ENCODE data around the gene COMP.

COMP gene

DNA sequence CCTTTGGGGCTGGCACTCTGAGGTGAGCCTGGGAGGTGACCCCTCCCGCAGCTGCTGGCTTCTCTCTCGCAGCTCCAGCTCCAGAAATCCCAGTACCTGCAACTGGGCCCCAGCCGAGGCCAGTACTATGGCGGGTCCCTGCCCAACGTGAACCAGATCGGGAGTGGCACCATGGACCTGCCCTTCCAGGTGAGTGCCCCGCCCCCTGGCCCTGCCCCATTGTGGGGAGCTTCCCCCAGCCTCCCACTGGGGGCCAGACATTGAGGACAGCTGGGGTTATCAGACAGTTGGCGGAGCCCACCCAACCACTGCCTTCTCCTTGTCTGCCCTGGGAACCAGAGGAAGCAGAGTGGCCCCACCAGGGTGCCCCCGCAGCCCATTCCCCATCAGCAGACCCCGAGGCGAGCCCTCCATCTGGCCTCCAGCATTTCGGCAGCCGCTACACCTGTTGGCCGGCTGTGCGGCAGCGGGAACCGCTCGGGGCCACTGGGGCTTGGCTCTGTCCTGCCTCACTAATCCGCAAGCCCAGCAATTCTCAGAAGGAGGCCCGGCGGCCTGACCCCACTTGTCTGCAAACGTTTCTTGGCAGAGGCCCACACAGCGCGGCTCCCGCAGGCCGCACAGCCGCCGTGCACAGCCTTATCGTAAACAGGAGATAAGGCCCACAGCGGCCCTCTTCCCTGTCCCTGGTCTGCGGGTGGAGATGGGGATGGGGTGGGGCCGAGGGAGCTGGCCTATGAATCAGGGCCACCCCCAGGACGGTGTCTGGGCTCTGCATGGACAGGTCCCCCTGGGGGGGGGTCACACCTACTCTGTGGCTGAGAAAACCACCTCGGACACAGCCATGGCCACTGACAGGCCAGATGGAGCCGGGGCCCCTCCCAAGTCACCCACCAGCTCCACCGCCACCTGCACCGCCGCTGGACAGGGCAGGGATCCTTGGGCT is 48.0 kb downstream of the COMP start:
- H3K27ac ChIP-seq = peak overlapping the region; percentile 30; the same call in 1 of the 2 replicates
- H4K20me1 ChIP-seq = 0 out of 2 replicates have a peak, but pooled peaks cover 5% of the 10 kb centered on the region

DNA sequence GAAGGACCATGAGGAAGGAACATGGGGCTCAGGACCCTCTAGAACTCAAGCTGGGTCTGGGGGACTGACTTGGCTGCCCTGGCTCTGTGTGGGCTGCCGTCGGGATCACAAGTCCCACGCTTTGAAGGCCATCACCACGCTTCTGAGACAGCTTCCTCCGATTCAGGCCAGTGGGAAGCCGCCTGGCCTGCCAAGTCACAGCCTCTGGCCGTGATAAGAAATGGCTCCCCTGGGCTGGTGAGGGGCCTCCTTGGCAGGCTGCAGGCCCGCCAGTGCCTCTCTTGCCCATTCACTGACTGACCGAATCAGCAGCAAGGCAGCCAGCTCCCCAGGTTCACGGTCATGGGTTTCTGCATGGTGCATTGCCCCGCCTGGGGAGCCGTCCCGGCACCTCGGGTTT is 48.8 kb downstream of the COMP start:
- Histone ChIP-seq H4K20me1 (0 out of 2 replicates have a peak, but pooled peaks cover 6% of the 10 kb centered on the region), H3K9me3 (no peaks in the 10 kb centered on the region), H3K27ac (peak overlapping the region; percentile 58), H3K4me1 (peaks cover 71% of the 10 kb centered on the region), H3K36me3 (peaks cover 16% of the 10 kb centered on the region; the same call in 1 of the 2 replicates), H3K9ac (no peak overlapping the region), H3K27me3 (no peaks in the 10 kb centered on the region), H3K4me3 (no peak overlapping the region), H3K4me2 (peak overlapping the region; percentile 66)
- no peak for TF ChIP-seq Cebpa-rat (IDR thresholded peaks at IDR 0.05)

More for the DNA sequence above, 48.0 kb downstream of the COMP start:
- Histone ChIP-seq H3K27me3 (no peaks in the 10 kb centered on the region), H3K36me3 (peaks cover 16% of the 10 kb centered on the region; the same call in 1 of the 2 replicates), H3K4me1 (peaks cover 63% of the 10 kb centered on the region), H3K9ac (no peak overlapping the region), H3K4me3 (no peak overlapping the region), H3K4me2 (peak overlapping the region; percentile 12; the same call in 1 of the 2 replicates), H3K9me3 (no peaks in the 10 kb centered on the region)
- TF ChIP-seq Cebpa-rat (IDR thresholded peaks at IDR 0.05) = no peak

DNA sequence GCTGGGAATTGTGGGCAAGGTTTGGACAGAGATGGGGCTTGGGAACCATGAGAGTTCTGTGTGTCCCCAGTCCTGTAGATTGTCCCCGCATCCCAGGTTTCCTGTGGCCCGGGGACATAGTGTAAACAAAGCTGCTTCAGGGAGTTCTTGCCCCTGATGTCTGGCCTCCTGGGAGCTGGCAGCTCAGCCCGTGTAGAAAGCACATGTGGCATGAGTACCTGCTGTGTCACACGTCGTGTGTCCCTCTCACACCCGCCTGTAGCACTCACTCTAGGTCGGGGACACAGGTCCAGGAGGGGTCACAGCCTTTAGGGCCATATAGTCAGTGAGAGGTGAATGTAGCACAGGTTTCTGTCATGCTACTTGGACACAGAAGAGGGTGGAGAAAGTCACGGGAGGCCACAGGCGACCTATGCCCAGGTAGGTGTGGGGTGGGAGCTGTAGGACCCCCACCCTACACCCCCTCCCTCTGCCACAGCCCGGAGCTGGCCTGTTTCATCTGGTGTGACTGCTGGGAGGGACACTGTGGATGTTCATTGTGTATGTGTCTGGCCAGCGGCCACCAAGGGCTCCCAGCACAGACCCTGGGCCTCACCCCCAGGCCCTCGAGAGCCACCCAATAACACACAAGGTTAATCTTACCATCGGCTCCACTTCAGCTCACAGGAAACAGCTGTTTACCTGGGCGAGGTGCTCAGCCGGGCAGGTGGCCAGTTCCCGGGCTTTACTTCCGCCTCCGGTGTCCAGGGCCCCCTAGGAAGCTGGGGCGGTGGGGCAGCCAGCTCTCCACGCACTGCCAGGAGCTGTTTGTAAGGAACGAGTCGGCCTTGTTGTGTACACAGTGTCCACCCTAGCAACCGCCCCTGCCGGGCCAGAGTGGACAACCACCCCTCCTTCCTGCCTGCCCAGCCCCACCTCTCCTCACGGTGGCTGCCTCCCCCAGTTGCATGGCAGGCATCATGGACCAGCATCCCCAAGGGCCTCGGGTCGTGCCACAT is 49.7 kb downstream of the COMP start:
- Histone ChIP-seq H3K9me3 (no peaks in the 10 kb centered on the region), H3K36me3 (peaks cover 16% of the 10 kb centered on the region; the same call in 1 of the 2 replicates), H3K9ac (no peak overlapping the region; the same call in 1 of the 2 replicates), H4K20me1 (0 out of 2 replicates have a peak, but pooled peaks cover 15% of the 10 kb centered on the region), H3K4me2 (peak overlapping the region; percentile 66), H3K27me3 (no peaks in the 10 kb centered on the region), H3K27ac (peak overlapping the region; percentile 58), H3K4me3 (no peak overlapping the region), H3K4me1 (peaks cover 75% of the 10 kb centered on the region)
- TF ChIP-seq Cebpa-rat (IDR thresholded peaks at IDR 0.05) = no peak

DNA sequence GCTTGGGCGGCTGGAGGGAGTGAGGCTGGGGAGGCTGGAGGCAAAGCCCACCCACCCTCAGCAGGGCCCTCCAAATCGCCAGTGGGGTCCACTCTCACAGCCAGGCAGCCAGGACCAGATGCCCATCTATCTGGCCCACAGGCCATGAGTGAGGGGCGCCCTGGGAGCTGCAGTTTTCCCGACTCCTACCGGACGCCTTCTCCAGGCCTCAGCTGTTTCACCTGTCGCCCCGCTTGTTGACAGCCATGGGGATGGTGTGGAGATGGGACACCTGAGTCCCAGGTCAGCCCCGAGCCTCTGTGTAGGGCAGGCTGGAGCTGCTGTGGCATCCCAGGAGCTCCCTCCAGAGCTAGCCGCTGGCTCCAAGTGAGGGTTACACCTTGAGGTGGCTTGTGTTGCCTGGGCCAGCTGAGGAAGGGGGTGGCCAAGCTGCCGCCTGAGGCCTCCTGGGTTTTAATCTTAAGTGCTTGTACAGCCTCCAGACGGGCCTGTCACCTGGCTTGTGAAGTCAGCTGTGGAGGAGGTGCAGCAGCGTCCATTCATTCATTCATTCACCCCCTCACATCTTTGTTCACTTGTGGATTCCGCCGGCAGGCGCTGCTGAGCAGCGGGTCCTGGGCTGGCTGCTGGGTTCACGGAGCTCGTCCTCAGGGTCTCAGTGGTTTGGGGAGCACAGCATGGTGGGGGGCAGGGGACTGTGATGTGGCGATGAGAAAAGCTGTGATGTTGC is 52.0 kb downstream of the COMP start:
- Histone ChIP-seq H3K4me3 (no peak overlapping the region), H3K27me3 (no peaks in the 10 kb centered on the region), H3K27ac (peak overlapping the region; percentile 29; the same call in 1 of the 2 replicates), H4K20me1 (0 out of 2 replicates have a peak, but pooled peaks cover 24% of the 10 kb centered on the region), H3K4me2 (peak overlapping the region; percentile 66), H3K4me1 (peaks cover 92% of the 10 kb centered on the region), H3K9ac (no peak overlapping the region), H3K9me3 (no peaks in the 10 kb centered on the region), H3K36me3 (peaks cover 13% of the 10 kb centered on the region; the same call in 1 of the 2 replicates)
- no peak for TF ChIP-seq Cebpa-rat (IDR thresholded peaks at IDR 0.05)

DNA sequence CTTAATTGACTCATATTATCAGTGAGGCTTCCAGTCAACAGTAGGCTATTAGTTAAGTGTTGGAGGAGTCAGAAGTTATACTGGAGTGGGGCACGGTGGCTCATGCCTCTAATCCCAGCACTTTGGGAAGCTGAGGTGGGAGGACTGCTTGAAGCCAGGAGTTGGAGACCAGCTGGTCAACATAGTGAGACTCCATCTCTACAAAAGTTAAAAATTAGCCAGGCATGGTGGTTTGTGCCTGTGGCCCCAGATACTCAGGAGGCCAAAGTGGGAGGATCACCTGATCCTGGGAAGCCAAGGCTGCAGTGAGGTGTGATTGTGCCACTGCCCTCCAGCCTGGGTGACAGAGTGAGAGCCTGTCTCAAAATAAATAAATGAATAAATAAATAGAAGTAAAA is 53.2 kb downstream of the COMP start:
- no peaks in the 10 kb centered on the region for H3K27me3 ChIP-seq
- H3K9me3 ChIP-seq = no peaks in the 10 kb centered on the region
- TF ChIP-seq Cebpa-rat (IDR thresholded peaks at IDR 0.05) = no peak
- H3K4me2 ChIP-seq = peak overlapping the region; percentile 87; the same call in 1 of the 2 replicates
- H3K4me3 ChIP-seq = no peak overlapping the region
- peaks cover 100% of the 10 kb centered on the region for H3K4me1 ChIP-seq
- no peak overlapping the region for H3K9ac ChIP-seq
- peaks cover 25% of the 10 kb centered on the region; the same call in 1 of the 2 replicates for H4K20me1 ChIP-seq
- H3K27ac ChIP-seq = no peak overlapping the region
- H3K36me3 ChIP-seq = peaks cover 2% of the 10 kb centered on the region; the same call in 1 of the 2 replicates

DNA sequence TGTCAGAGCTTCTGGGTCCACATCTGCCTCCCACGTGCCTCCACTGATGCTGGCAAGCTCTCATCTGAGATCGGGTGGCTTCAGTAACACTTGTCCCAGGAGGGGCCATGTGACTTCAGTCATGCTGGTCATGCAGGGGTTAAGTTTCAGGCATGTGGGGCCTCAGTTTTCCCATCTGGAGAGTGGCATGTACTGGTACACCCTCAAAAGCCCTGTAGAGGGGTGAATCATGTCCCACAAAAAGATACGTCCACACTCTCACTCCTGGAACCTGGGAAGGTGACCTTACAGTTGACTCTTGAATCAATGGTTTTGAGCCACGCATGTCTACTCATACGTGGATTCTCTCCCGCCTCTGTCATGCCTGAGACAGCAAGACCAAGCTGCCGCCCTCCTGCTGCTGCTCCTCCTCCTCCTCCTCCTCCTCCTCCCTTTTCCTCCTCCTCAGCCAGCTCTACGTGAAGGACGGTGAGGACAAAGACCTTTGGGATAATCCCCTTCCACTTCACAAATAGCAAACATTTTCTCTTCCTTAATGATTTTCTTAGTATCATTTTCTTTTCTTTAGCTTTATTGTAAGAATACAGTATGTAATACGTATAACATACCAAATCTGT is 53.7 kb downstream of the COMP start:
- Histone ChIP-seq H3K9ac (no peak overlapping the region), H3K4me1 (peaks cover 100% of the 10 kb centered on the region), H3K4me3 (no peak overlapping the region), H3K27ac (peak overlapping the region; percentile 55; the same call in 1 of the 2 replicates), H3K9me3 (no peaks in the 10 kb centered on the region), H3K27me3 (no peaks in the 10 kb centered on the region), H3K36me3 (no peaks in the 10 kb centered on the region), H4K20me1 (peaks cover 30% of the 10 kb centered on the region; the same call in 1 of the 2 replicates), H3K4me2 (peak overlapping the region; percentile 87)
- TF ChIP-seq Cebpa-rat (IDR thresholded peaks at IDR 0.05) = no peak

DNA sequence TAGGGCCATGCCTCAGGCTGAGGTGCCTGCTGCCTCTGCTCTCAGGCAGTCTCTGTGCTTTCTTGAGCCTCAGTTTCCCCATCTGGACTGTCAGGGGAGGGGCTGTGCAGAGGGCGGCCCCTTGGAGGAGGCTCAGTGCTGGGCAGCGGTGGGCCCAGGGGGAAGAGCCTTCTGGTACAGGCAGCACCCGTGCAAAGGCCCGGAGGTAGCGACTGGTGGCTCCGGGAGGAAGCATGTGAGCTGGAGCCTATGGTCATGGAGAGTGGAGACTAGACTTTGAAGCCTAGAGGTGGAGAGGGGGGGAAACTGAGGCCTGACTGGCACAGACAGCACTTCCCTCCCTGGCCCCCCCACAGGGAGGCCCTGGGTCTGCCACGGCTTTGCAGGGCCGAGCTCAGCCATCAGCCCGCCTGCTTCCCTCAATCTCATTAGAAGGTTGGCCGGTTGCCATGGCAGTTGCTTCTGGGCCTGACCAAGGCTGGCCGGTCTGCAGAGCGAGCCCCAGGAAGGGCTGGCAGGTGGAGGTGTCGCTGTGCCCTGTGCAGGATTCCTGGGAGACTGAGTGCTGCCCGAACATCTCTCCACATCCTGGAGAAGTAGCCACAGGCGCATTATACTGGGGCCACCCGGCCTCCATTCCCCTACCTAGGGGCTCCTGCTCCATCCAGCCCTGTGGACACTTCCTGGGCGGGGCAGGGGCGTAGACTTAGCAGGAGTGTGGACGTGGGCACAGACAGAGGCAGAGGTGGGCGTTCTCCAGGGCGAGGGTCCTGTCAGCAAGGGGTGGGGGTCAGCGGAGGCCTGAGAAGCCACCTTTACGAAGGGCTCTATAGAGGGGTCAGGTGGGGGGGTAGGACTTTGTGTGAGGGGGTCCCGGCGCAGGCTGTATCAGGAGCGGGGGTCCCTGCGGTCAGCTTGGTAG is 54.4 kb downstream of the COMP start:
- Histone ChIP-seq H3K27ac (peak overlapping the region; percentile 81), H3K4me2 (peak overlapping the region; percentile 87), H3K4me3 (no peak overlapping the region), H4K20me1 (peaks cover 34% of the 10 kb centered on the region; the same call in 1 of the 2 replicates), H3K36me3 (no peaks in the 10 kb centered on the region), H3K27me3 (no peaks in the 10 kb centered on the region), H3K9ac (peak overlapping the region; percentile 49; the same call in 1 of the 2 replicates), H3K9me3 (no peaks in the 10 kb centered on the region), H3K4me1 (peaks cover 100% of the 10 kb centered on the region)
- TF ChIP-seq Cebpa-rat (IDR thresholded peaks at IDR 0.05) = no peak
